MCF 10A (cell line): ENCODE measurements around the gene MAD1L1. TPM values are rescaled to one million over a fixed set of nuclear protein-coding genes. Genes with fewer than 3 reads are reported as not detected.
"Not testable (repeated sequence)": the region's sequence is repeated elsewhere in the genome, so short reads cannot be mapped to it uniquely, and the experiment has no call there.

Experiments
- BruUV-seq: library from RNA; stranded (reverse); fragments of 400-500 nt; replicated peaks from 2 replicates; lab custom pipeline; 2021; lab: Mats Ljungman, UMichigan
- CTCF ChIA-PET: fragments of 300-600 bp; sonication (Branson Sonifier 250); formaldehyde crosslinking; extraction: SDS; loops from one replicate; lab custom pipeline; 2021; ENCODE audit warnings: antibody characterized with exemption, inconsistent platforms; lab: Yijun Ruan, JAX
- POLR2A ChIA-PET: fragments of 300-600, 350-650 bp; sonication (Branson Sonifier 250); formaldehyde crosslinking; extraction: SDS; loops from one replicate; lab custom pipeline; 2020; ENCODE audit warnings: antibody characterized with exemption, inconsistent platforms; lab: Yijun Ruan, JAX
- DNase-seq: peaks from one replicate; pipeline ENCODE4 v3.0.0-alpha.2; 2018; ENCODE audit not compliant: unreplicated experiment
- H3K27ac Mint-ChIP-seq: one replicate; pipeline ENCODE4 v1.8.0; 2022; ENCODE audit warnings: mild to moderate bottlenecking, low read depth, mixed read lengths; ENCODE audit not compliant: unreplicated experiment
- H3K27me3 Mint-ChIP-seq: one replicate; pipeline ENCODE4 v1.8.0; 2022; ENCODE audit warnings: mixed read lengths; ENCODE audit not compliant: insufficient read depth, unreplicated experiment
- H3K36me3 Mint-ChIP-seq: one replicate; pipeline ENCODE4 v1.8.0; 2022; ENCODE audit warnings: mild to moderate bottlenecking, moderate library complexity, mixed read lengths; ENCODE audit not compliant: insufficient read depth, unreplicated experiment
- H3K4me1 Mint-ChIP-seq: one replicate; pipeline ENCODE4 v1.8.0; 2022; ENCODE audit warnings: mixed read lengths; ENCODE audit not compliant: insufficient read depth, unreplicated experiment
- H3K4me3 Mint-ChIP-seq: one replicate; pipeline ENCODE4 v1.8.0; 2022; ENCODE audit warnings: mild to moderate bottlenecking, moderate library complexity, mixed read lengths; ENCODE audit not compliant: unreplicated experiment
- H3K9me3 Mint-ChIP-seq: one replicate; pipeline ENCODE4 v1.8.0; 2022; ENCODE audit warnings: mixed read lengths; ENCODE audit not compliant: unreplicated experiment
- CTCF ChIP-seq: fragments of 200-600 bp; IDR thresholded peaks from one replicate; pipeline ENCODE4 v1.8.0; 2022; ENCODE audit warnings: antibody characterized with exemption, mild to moderate bottlenecking; ENCODE audit not compliant: unreplicated experiment
- intact Hi-C: fragments of 100-400 bp; cut with micrococcal nuclease; formaldehyde crosslinking; loops from 2 replicates; pipeline ENCODE4 v1.14.1; 2022
- total RNA-seq: library from RNA; stranded (reverse); gene quantifications from 2 replicates; pipeline ENCODE4 v1.2.3, GENCODE V29; 2022

MAD1L1 gene
- total RNA-seq, 1 experiment from 2014 or later: 25.2 TPM

GRCh38 chr7:2271273-2272026 is 38.7 kb upstream of the MAD1L1 start:
- H3K27ac Mint-ChIP-seq: no peak overlapping the region
- no peak for TF ChIP-seq CTCF
- ChIA-PET POLR2A (no interaction called here), CTCF (interaction anchor here (1.0 kb wide), 1 partner anchor 9 kb away, joined by 4 read pairs; no protein-coding TSS in a partner anchor)
- intact Hi-C loops: no loop called here
- no peaks in the 10 kb centered on the region for H3K4me1 Mint-ChIP-seq
- no peak for DNase-seq
- no peaks in the 10 kb centered on the region for H3K27me3 Mint-ChIP-seq
- H3K36me3 Mint-ChIP-seq: peaks cover 23% of the 10 kb centered on the region
- no peaks in the 10 kb centered on the region for H3K9me3 Mint-ChIP-seq
- H3K4me3 Mint-ChIP-seq: no peak overlapping the region
- BruUV-seq: no TSS peak

DNA sequence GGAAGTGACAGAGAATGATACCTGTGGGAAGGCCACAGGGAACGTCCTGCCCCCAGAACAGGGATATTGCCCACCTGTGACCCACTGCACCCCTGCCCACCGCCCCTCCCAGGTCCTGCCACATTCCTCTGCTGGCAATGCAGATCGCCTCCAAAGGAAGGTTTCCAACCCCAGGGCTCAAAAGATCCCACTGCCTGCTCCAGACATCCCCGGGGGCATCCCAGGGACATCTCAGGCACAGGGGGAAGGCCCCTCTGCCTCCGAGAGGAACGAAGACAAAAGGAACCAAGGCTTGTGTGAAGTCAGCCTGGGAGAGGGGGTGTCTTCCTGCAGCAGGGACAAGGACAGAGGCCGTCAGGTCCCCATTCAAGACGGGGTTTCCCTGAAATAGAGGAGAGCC is 37.8 kb upstream of the MAD1L1 start:
- Mint-ChIP-seq H3K4me1 (no peaks in the 10 kb centered on the region), H3K9me3 (no peaks in the 10 kb centered on the region), H3K4me3 (no peak overlapping the region), H3K27me3 (no peaks in the 10 kb centered on the region), H3K36me3 (peaks cover 25% of the 10 kb centered on the region), H3K27ac (no peak overlapping the region)
- no peak for TF ChIP-seq CTCF
- ChIA-PET POLR2A (interaction anchor here (1.6 kb wide), 1 partner anchor 84 kb away, joined by 4 read pairs; the partner anchor contains the start of gene EIF3B), CTCF (interaction anchor here (1.0 kb wide), 1 partner anchor 10 kb away, joined by 4 read pairs; no protein-coding TSS in a partner anchor)
- no TSS peak for BruUV-seq
- DNase-seq: no peak
- intact Hi-C loops: no loop called here

- BruUV-seq: no TSS peak
- H3K9me3 Mint-ChIP-seq: no peaks in the 10 kb centered on the region
- ChIA-PET POLR2A (interaction anchor here (1.6 kb wide), 1 partner anchor 84 kb away, joined by 4 read pairs; the partner anchor contains the start of gene EIF3B), CTCF (interaction anchor here (0.6 kb wide), 1 partner anchor 715 kb away, joined by 3 read pairs; no protein-coding TSS in a partner anchor)
- intact Hi-C loops: no loop called here
- DNase-seq: peak; percentile 31
- no peaks in the 10 kb centered on the region for H3K27me3 Mint-ChIP-seq
- TF ChIP-seq CTCF: no peak
- no peak overlapping the region for H3K27ac Mint-ChIP-seq
- peaks cover 25% of the 10 kb centered on the region for H3K36me3 Mint-ChIP-seq
- no peaks in the 10 kb centered on the region for H3K4me1 Mint-ChIP-seq
- no peak overlapping the region for H3K4me3 Mint-ChIP-seq
Observed at GRCh38 chr7:2269991-2270460, 37.3 kb upstream of the MAD1L1 start.

- ChIA-PET POLR2A (interaction anchor here (1.6 kb wide), 1 partner anchor 85 kb away, joined by 4 read pairs; the partner anchor contains the start of gene EIF3B), CTCF (interaction anchor here (0.6 kb wide), 1 partner anchor 714 kb away, joined by 3 read pairs; no protein-coding TSS in a partner anchor)
- H3K4me1 Mint-ChIP-seq, H3K4me3 Mint-ChIP-seq, intact Hi-C loops, H3K27me3 Mint-ChIP-seq, H3K27ac Mint-ChIP-seq, H3K9me3 Mint-ChIP-seq, BruUV-seq, DNase-seq: not testable (repeated sequence)
- H3K36me3 Mint-ChIP-seq: peaks cover 25% of the 10 kb centered on the region
Observed at GRCh38 chr7:2269089-2269990, 36.6 kb upstream of the MAD1L1 start.
